Ovary (tissue), 10 donors: Measurements from ENCODE around the gene CATSPERB. TPM values are rescaled to one million over a fixed set of nuclear protein-coding genes. Genes with fewer than 3 reads are reported as not detected.

ENCODE experiments used
- DNase-seq, 5 donors: peaks; one replicate each; pipeline ENCODE4 v3.0.0-alpha.2; 2019 to 2020
- H3K27ac ChIP-seq, 2 donors: fragments of 200-600 bp; one replicate each; pipeline versions ENCODE4 v1.5.1 to v1.8.0; 2019 to 2022
- H3K27me3 ChIP-seq: fragments of 200-600 bp; one replicate; pipeline ENCODE4 v1.8.0; 2022
- H3K36me3 ChIP-seq: fragments of 200-600 bp; sonication (generic); one replicate; pipeline ENCODE4 v1.5.1; 2019
- H3K4me1 ChIP-seq: one replicate; pipeline ENCODE4 v1.8.1; 2013; ENCODE audit warnings: mild to moderate bottlenecking, moderate library complexity; ENCODE audit not compliant: insufficient read depth
- H3K4me3 ChIP-seq: fragments of 200-600 bp; sonication (generic); one replicate; pipeline ENCODE4 v1.5.1; 2017
- H3K9me3 ChIP-seq, 2 donors: fragments of 200-600 bp in 1 of 2; sonication (generic) in 1 of 2; one replicate each; pipeline versions ENCODE4 v1.5.1 to v1.8.1; 2013 to 2019; ENCODE audit warnings: mild to moderate bottlenecking in 1 of 2, moderate library complexity in 1 of 2
- EP300 ChIP-seq: sonication (generic); formaldehyde crosslinking; IDR thresholded peaks from one replicate; pipeline ENCODE4 v1.6.1; 2017; ENCODE audit warnings: antibody characterized with exemption
- POLR2A ChIP-seq: fragments of 450-650 bp; IDR thresholded peaks from one replicate; pipeline ENCODE4 v1.6.1; 2017; ENCODE audit warnings: antibody characterized with exemption, mild to moderate bottlenecking, moderate library complexity
- WGBS, 3 donors: extraction: QIAGEN DNeasy Blood & Tissue Kit in 1 of 3; methylation state at CpG; one replicate each; pipeline versions ENCODE4 v1.1.5 to v1.1.7; 2013 to 2017; 5-methylcytosine and 5-hydroxymethylcytosine counted together
- intact Hi-C, 4 donors: fragments of 100-400 bp; cut with DNase I; formaldehyde crosslinking; loops; one replicate each; pipeline versions ENCODE4 v1.11.0 to v1.15.1; 2022 to 2023
- long read RNA-seq, 3 donors: library from polyadenylated mRNA in 2 of 3; unstranded in 2 of 3; transcript quantifications; one replicate each; pipeline ENCODE4 v2.0.0 and lab custom pipeline, GENCODE V29; 2021 to 2026
- polyA plus RNA-seq, 2 donors: library from polyadenylated mRNA; stranded (reverse); fragments of 200-250 nt in 1 of 2; fragments of 350-450 nt in 1 of 2; fragmentation: Illumina TruSeq in 1 of 2; extraction: RNeasy Lipid Tissue Mini Kit (QIAGEN cat#74804) in 1 of 2; gene quantifications; one replicate each; pipeline ENCODE4 v1.2.3, GENCODE V29; 2013 to 2014
- total RNA-seq, 7 donors: library from RNA; depleted of rRNA in 2 of 7; stranded (reverse); fragments of >200 nt in 2 of 7; fragmentation: NEBNext Ultra II Directional in 3 of 7; extraction: Animal tissue kit (Norgen Biotek cat#: 25700) in 3 of 7; gene quantifications; one replicate each; pipeline versions ENCODE4 v1.1.0 to v1.2.4, GENCODE V29; 2016 to 2023
- TF ChIP-seq, protein P1 (sequence below), 3 donors: fragments of 450-650 bp in 2 of 3; fragments of 200-600 bp in 1 of 3; IDR thresholded peaks; one replicate each; pipeline versions ENCODE4 v1.5.1 to v1.8.0; 2016 to 2022; ENCODE audit warnings: antibody characterized with exemption in 3 of 3, mild to moderate bottlenecking in 1 of 3
- donor health status: DM: no; HTN: no; CAD: no; lungs with moderate emphysema.
- donor health status: DM: no; HTN: no; CAD: no.
- donor health status: Bipolar disorder and iron deficiency.
- donor health status: DM: yes; HTN: yes; CAD: no.
- donor health status: DM: no; HTN: no; CAD: no.
- donor health status: DM: yes; HTN: yes; CAD: no.

The CATSPERB gene, protein sequence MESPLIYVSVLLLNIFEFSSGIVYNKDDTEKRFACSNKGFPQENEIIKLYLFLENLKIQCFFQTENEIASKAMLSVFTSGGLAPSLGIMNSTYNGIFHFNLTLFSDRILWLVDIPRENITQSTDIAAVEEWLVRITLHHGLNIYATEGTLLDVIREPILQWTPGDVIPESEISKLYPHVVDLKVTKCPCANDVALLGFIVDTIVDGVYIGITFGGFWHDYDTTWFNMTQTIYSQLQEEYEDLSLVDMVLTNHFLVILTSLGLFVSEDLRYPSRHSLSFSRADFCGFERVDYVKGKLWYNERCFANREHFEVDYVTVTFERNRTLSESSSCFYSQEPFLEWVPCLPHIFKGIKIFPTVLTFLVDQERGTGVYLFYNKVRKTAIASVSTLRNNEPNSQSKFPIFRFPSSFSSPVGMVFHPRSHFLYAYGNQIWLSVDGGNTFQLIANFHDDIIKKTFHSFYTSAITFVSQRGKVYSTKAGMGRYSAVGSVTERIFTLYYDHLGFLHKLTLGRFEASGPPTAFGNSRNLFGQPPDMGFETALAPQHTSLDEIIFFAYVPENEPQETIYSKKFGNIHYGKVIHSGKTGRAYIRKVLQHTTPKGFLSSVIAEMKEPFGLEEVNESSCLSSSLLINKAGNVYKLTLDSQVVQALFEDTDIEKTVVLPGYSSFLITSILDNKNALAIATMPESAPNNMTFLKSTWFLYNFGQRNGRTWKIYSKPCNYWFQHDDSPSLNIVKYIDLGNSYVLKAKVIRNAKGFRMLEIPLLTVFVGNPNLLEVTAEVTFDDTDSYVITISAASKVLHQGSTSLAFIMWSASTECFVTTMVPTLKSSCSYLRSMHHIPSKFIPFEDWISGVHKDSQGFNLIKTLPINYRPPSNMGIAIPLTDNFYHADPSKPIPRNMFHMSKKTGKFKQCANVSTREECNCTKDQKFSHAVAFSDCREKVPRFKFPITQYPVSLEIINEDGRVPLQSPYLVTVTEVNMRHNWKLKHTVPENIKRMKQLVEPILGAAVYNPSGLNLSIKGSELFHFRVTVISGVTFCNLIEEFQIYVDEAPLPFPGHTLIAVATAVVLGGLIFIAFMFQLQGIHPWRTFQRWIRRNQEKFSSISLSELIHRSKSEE
- 1 to 10 TPM in 1 of 7 donors, under 1 TPM in 5, not detected in 1; 0.28 to 2.5 (median 0.57) TPM for total RNA-seq
- polyA plus RNA-seq = under 1 TPM; 0.07 to 0.23 TPM
- long read RNA-seq, donor 1 = 0 reads
- long read RNA-seq, donor 2 = 0 reads
- long read RNA-seq, donor 3 = 0 reads

- intact Hi-C loops = no loop called here
- WGBS, 3 donors = 93 to 97% (median 96%) methylated on average over 2 of the region's 2 CpGs
- Histone ChIP-seq H3K27me3 (no peaks in the 10 kb centered on the region), H3K4me3 (no peak within 1 kb of the TSS), H3K9me3 (no peaks in the 10 kb centered on the region), H3K27ac (no peak within 1 kb of the TSS), H3K4me1 (no peaks in the 10 kb centered on the region), H3K36me3 (no peaks in the 10 kb centered on the region)
- DNase-seq = no peak
- TF ChIP-seq POLR2A (no peak), EP300 (no peak)
- TF ChIP-seq, protein P1, sequence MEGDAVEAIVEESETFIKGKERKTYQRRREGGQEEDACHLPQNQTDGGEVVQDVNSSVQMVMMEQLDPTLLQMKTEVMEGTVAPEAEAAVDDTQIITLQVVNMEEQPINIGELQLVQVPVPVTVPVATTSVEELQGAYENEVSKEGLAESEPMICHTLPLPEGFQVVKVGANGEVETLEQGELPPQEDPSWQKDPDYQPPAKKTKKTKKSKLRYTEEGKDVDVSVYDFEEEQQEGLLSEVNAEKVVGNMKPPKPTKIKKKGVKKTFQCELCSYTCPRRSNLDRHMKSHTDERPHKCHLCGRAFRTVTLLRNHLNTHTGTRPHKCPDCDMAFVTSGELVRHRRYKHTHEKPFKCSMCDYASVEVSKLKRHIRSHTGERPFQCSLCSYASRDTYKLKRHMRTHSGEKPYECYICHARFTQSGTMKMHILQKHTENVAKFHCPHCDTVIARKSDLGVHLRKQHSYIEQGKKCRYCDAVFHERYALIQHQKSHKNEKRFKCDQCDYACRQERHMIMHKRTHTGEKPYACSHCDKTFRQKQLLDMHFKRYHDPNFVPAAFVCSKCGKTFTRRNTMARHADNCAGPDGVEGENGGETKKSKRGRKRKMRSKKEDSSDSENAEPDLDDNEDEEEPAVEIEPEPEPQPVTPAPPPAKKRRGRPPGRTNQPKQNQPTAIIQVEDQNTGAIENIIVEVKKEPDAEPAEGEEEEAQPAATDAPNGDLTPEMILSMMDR (IDR thresholded peaks at IDR 0.05) = no peak
Measured at GRCh38 chr14:91731986-91732385, at the start of gene CATSPERB. Gene CATSPERB, minus strand, starts transcription at chr14:91732086. Its CDS starts 2,607 bp downstream, at chr14:91729479.

DNA sequence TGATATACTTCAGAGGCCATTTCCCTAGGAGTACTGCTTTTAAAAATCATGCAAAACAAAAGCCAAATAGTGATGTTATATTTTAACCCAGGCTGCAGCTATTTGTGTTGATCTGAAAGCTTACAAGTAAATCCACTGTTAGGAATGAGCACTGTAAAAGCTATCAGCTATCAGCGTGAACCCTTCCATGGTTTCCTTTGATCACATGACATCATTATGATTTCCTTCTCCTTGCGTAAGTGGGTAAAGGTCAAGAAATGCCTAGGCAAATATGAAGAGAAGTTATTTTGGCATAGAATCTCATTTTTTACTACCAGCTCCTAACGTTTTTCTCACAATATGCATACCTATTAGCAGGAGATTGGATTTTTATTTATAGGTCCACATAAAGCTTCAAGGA lies 48.6 kb upstream of the CATSPERB start:
- Histone ChIP-seq H3K27ac (no peak overlapping the region), H3K9me3 (no peaks in the 10 kb centered on the region), H3K27me3 (no peaks in the 10 kb centered on the region), H3K4me3 (no peak overlapping the region), H3K4me1 (no peaks in the 10 kb centered on the region), H3K36me3 (no peaks in the 10 kb centered on the region)
- 73 to 75% (median 74%) methylated on average over 3 of the region's 3 CpGs for WGBS, 3 donors
- TF ChIP-seq, protein P1 (IDR thresholded peaks at IDR 0.05) = no peak
- TF ChIP-seq POLR2A (no peak), EP300 (no peak)
- intact Hi-C loops = no loop called here
- no peak for DNase-seq

DNA sequence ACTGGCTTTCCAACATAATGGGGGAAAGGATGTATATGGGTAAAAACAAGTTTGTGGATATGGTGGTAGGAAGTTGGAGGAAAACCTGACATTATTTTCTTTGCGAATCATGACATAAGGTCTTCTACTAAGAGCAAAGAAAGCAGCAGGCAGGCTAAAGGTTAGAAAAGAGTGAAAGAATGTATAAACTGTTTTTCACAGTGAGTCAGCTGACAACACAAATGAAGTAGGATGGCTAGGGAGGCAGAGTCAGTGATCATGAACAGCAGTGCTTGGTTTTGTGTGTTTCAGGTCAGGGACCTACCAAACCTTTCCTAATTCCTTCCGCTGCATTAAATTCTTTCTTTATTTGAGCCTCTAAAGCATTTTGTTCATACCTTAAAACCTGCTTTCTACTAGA lies 46.3 kb upstream of the CATSPERB start:
- WGBS, 3 donors = 93 to 97% (median 95%) methylated on average over 2 of the region's 2 CpGs
- Histone ChIP-seq H3K4me1 (no peaks in the 10 kb centered on the region), H3K27me3 (no peaks in the 10 kb centered on the region), H3K36me3 (no peaks in the 10 kb centered on the region), H3K27ac (no peak overlapping the region), H3K4me3 (no peak overlapping the region), H3K9me3 (no peaks in the 10 kb centered on the region)
- intact Hi-C loops = no loop called here
- TF ChIP-seq POLR2A = no peak
- no peak for DNase-seq

DNA sequence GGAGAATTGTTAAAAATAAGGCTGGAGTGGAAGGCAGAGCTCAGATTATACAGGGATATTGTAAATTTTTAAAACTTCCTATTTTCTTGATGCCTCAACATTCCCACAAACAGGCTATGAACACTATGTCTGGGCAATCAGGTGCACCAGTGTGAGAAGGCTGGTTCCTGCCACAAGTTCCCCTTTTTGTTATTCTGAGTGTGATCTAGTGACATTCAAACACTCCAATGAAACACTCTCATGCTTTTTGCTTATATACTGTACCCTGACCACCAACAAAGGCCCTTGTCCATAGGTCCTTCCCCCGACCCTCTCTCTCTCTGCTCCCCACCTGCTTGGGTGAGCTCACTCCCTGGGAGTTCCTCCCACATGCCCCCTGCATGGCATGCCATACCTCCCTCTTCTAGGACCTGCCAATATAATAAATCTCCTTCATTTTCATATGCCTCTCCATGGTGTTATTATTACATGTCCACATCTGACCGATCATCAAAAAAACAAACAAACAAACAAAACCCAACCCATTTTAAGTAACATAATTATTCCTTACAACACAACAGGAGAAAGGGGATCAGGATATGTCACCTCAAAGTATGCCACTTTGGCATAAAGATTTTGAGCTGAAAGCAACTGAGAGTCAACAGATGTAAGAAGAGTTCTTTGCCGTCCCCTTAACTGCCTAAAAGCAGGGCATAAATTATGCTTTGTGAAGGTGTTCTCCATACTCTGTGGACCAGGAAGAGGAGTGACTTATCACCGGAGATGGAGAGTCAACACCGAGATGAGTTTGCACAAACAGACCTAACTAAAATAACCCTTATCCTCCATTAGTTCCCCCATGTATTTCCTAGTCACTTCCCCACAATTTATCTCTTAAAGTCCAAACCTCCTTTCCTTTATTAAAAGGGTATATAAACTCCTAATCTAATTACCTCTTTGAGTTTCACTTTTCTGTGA lies 42.5 kb upstream of the CATSPERB start:
- Histone ChIP-seq H3K27ac (no peak overlapping the region), H3K9me3 (no peaks in the 10 kb centered on the region), H3K4me3 (no peak overlapping the region), H3K4me1 (no peaks in the 10 kb centered on the region), H3K27me3 (no peaks in the 10 kb centered on the region), H3K36me3 (no peaks in the 10 kb centered on the region)
- TF ChIP-seq EP300 = no peak
- TF ChIP-seq POLR2A = no peak
- TF ChIP-seq, protein P1 (IDR thresholded peaks at IDR 0.05) = no peak
- intact Hi-C loops = no loop called here
- 75 to 88% (median 82%) methylated on average over 5 of the region's 5 CpGs for WGBS, 3 donors
- DNase-seq = no peak
